CD4-positive, alpha-beta T cell treated with Interleukin-4 for 1 hour (primary cell): ENCODE results near the gene DIPK1A.

Source experiments
- DNase-seq, 2 donors: peaks; one replicate each; pipeline ENCODE4 v3.0.0-alpha.2; 2020 to 2022

Gene DIPK1A

GRCh38 chr1:92961131-92961895 is at the start of gene DIPK1A:
DIPK1A (minus strand) TSS chr1:92961462; CDS start chr1:92961429, 33 bp downstream.
- peak; percentile 79 to 80 for DNase-seq

- no peak for DNase-seq
Observed at GRCh38 chr1:93007941-93008577, 46.8 kb upstream of the DIPK1A start.

DNA sequence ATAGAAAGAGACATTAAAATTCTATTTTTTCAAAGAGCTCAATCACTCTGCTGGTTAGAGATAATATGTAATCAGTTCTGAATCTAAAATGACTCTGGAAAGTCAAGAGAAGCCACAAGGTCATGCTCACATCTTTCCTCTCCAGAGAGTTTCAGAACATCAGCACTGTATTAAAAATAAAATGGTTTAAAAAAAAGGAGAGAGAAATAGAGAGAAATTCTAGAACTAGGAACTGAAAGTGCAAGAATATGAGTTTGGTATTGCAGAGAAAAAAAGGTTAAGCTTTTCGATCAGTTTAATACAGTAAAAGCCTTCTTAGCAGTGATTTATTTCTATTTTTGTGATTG is 44.0 kb upstream of the DIPK1A start:
- no peak for DNase-seq

DNA sequence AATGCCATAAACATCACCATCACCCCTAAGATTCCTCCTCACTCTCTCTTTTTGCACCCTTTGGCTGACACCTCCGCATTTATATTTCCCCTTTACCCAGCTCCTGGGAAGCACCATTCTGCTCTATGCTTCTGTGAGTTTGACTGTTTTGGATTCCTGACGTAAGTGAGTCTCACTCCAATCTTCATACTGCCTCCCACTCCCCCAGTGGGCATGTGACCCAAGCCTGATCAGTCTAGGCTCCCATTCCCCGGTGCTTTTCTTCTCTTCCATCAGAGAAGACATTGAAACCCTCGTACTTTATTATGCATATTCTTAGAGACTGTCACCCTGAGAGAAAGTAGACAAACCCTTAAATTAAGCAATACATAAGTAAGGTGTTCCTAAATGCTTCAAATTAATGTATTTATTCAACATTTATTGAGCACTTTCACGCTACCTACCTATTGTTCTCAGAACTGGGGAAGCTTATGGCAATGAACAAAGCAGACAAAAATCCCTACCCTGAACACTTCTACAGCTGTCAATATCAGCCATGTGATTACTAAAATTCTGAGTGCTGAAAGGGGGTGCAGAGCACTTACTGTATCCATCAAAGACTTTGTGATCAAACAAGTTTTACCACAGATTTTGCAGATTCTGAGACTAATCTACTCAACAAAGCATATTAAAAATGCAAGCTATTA is 43.4 kb upstream of the DIPK1A start:
- DNase-seq, result no peak

- no peak for DNase-seq
Observed at GRCh38 chr1:93003981-93004380, 42.7 kb upstream of the DIPK1A start.

- no peak for DNase-seq
Observed at GRCh38 chr1:93002781-93003180, 41.5 kb upstream of the DIPK1A start.

DNA sequence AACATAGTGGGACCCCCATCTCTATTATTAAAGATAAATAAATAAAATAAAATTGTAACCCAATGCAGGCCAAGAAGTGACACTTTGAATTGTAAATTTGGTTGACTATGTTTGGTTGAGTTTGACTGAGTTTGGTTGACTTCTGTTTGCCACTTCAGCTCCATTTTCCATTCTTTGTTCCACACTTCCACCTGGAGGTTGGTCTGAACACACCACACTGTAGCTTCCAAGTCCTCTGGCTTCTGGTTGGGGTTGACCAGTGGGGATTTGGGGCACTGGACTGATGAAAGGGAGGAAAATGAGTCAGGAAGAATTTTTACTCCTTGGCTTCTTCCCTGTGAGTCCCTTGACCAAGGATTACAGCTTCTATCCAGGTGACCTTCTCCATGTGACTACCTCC is 40.6 kb upstream of the DIPK1A start:
- DNase-seq, result no peak

DNA sequence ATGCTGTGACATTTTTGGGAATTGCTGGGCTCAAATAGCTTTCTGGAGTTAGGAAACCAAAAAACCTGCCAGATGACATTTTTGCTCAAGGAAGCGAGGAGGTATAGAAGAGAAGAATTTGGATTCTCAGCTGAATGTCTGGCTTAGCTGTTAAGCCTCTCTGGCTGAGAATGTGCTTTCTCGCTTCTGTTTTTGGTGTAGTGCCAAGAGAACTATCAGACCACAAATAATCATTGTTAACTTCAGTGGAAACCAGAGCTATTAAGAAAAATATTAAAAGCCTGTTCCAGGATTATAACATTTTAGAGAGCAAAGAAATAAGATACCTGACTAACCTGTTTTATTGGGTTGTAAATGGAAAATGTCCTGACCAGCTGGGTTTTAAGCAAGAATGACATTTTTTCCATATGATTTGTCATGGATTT is 39.5 kb upstream of the DIPK1A start:
- no peak for DNase-seq

DNA sequence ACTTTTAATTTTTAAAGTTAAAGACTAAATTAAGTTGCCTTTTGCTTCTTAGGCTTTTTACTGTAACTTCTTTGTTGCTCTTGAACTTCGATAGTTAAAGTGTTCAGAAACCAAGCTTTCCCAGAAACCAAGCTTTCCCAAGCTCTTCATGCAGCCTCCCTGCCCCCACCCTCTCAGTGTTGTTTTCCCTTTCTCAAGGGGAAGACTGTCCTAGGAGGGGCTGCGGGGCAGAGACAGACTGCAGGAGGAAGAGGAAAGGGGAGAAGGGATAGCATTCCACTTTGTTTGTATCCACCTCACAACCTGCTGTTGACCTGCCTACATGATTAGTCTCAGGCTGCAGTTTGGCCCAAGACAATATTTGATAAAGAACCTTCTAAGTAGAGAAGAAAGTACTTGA is 39.0 kb upstream of the DIPK1A start:
- no peak for DNase-seq

- DNase-seq, result no peak
Observed at GRCh38 chr1:92998821-92999220, 37.6 kb upstream of the DIPK1A start.

- DNase-seq, result no peak
Observed at GRCh38 chr1:92995441-92996430, 34.5 kb upstream of the DIPK1A start.

DNA sequence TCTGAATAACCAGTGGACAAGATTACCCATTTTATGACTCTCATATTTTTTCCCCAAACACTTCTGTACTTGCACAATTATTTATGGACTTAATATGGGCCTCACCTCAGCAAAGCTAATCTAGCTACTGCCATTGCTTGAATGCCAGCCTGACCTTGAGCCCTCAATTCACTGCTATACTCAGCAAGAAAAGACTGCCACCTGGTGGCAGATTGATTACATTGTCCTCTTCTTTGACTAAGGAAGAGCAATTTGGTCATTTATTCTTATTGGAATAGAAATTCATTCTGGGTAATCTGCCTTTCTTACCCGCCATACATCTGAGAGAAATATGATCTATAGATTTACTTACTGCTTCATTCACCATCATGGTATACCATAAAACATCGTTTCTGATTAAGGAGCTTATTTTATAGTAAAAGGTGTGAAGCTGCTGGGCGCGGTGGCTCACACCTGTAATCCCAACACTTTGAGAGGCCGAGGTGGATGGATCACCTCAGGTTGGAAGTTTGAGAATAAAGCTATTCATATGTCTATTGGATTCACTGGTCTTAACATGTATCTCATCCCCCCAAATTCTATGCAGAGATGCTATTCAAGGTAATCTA is 32.9 kb upstream of the DIPK1A start:
- DNase-seq, result peak; percentile 81 to 88

DNA sequence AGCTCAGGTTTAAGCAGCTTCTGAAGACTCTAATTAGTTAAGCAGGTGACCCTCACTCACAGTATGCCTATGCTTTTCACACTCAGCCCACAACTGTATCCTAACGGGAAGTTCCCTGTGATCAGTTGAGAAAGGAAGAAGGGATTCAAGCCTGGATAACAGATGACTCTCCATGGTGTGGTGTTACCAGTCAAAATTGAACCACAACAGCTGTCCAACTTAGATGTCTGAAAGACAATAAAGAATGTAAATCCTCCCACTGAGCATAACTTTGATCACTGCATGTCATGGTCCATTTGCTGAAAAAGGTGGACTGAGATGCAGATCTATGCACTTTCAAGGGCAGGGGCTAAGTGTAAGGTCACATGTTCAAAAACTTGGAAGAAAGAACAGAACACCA is 32.3 kb upstream of the DIPK1A start:
- DNase-seq, result no peak

DNA sequence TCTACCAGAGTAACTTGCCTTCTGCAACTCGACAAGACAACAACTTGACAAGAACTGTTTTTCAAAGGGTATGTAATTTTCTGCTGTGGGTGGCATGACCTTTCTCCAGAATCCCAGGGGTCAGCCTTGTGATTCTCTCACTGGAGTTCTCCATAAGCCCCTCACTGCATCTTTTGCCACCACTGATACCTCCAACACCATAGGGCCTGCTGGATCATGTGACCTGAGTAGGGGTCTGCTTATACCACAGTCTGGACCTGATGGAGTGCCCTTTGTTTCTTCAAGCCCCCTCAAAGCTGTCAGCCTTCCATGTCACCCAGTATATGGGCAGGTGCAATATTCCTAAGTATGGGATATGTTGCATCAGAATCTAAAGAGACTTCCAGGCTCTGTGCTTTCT is 31.6 kb upstream of the DIPK1A start:
- no peak for DNase-seq

GRCh38 chr1:92992054-92992453 is 30.8 kb upstream of the DIPK1A start:
- DNase-seq, result no peak

DNA sequence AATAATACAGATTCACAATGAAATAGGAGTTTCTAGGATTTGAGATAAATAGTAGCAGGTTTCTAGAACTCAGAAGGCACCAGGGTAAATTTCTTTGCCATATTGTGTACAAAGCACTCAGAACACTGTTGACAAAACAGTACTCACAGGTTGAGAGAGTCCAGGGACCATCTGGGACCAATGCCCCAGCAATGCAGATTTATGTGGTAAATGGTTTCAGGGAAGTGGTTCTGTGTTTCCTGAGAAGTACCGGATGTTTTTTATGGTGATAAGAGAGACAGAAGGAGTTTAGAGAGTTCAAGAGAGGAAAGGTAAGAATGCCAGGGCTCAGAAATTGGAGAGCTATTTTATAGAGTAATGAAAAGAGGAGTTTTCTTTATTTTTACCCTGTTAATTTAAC is 29.6 kb upstream of the DIPK1A start:
- peak; percentile 53 to 80 for DNase-seq

GRCh38 chr1:92989936-92990583 is 28.8 kb upstream of the DIPK1A start:
- DNase-seq, result no peak

DNA sequence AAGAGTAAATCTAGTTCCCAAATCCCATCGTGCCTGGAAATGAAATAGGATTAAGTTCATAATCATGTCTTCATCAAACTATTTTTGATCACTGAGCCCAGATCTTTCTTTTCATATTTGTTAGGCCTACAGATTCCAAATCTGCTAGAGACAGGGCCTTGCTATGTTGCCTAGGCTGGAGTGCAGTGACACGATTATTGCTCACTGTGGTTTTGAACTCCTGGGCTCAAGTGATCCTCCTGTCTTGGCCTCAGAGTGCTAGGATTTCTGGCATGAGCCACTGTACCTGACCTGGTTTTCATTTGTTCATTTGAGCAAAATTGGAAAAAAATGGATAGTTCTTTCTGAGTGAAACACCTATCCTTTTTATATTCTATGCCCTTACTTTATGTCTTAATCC is 28.0 kb upstream of the DIPK1A start:
- DNase-seq, result no peak

GRCh38 chr1:92987462-92987861 is 26.2 kb upstream of the DIPK1A start:
- DNase-seq, result no peak

- no peak for DNase-seq
Observed at GRCh38 chr1:92985101-92985500, 23.8 kb upstream of the DIPK1A start.

GRCh38 chr1:92980732-92981647 is 19.7 kb upstream of the DIPK1A start:
- DNase-seq, result peak; percentile 76 to 87
